GM19467 (cell line): ENCODE measurements around the gene UVSSA.
"Not testable (repeated sequence)": the region's sequence is repeated elsewhere in the genome, so short reads cannot be mapped to it uniquely, and the experiment has no call there.

Source experiments
- ATAC-seq: cut with Tn5 transposase; IDR thresholded peaks from one replicate; pipeline ENCODE4 v1.9.1; 2021; ENCODE audit warnings: mild to moderate bottlenecking, moderate library complexity; ENCODE audit not compliant: unreplicated experiment

The UVSSA gene

GRCh38 chr4:1316537-1317168, 30.4 kb upstream of the UVSSA start:
- ATAC-seq = no peak

- no peak for ATAC-seq
Observed at GRCh38 chr4:1317177-1318045, 29.6 kb upstream of the UVSSA start.

DNA sequence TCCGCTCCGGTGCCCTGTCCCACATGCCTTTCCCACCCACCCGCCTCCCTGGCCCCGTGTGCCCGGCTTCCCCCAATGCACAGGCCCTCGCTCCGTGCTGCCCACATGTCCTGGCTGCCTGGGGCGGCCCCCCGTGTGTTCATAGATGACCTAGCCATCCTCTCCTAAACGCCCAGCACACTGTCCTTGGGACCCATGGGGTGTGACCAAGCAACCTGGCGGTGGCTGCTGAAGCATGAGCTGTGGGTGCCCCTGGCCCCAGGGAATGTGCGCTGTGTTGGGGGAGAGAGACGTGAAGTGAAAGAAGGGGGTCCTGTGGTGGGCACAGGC, 29.0 kb upstream of the UVSSA start:
- no peak for ATAC-seq

- ATAC-seq = no peak
Observed at GRCh38 chr4:1318488-1319213, 28.4 kb upstream of the UVSSA start.

DNA sequence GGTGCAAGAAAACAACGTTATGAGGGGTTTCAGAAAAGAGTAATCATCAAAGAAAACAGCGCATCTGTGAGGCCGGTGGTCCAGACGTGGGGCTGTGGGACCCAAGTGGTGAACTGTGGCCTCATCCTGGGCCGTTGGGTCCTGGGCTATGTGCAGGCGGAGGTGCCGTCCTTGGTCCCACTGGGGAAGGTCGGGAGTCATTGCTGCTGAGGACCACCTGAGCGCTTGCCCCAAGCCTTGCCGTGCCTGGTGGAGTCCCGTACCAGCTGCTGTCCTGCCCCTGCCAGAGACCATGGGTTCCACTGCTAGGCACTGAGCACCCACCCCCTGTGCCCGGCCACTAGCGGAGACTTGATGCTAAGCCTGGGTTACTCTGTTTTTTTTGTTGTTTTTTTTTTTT, 25.5 kb upstream of the UVSSA start:
- no peak for ATAC-seq

DNA sequence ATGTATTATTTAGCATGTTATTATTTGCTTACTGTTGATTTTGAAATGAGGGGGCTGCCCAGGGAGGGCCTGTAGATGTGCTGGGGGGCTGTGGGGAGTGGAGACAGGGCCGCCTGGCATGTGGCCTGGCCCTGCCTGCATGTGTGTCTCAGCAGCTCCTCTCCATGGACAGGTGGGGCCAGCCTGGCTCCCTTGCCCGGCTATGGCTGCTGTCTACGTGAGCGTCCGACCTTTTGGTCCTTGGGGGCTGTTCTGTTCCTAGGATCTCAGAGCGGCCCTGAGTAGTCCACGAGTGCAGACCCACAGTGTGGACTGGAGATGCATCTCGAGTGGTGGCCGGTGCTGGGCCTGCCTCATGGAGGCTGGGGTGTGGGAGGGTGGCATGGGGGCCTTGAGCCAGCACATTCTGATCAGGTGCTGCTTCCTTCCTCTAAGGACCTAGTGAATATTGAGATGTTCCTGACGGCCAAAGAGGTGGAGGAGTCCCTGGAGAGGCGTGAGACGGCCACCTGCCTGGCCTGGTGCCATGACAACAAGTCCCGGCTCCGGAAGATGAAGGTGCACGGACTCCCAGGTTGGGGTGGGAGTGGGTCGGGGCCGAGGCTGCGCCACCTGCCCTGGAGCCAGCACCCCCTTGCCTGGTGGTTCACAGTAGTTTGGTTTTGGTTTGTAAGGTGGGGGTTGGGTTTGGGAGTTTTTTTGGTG, 24.9 kb upstream of the UVSSA start:
- ATAC-seq = no peak

DNA sequence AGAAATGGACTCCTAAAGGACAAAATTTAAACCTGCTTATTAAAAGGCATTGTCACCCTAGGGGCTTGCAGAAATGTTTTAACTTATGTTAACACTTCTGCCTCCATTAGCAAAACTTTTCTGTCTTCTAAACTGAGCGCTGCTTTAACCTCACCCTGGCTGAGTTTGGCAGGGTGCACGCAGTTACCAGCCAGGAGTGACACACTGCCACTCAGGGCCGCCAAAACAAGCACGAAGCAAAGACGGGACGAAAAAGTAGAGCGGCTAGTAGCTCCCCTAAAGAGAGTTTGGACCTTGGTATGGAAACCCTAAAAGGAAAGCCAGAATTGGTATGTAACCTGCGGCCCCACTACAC, 23.8 kb upstream of the UVSSA start:
- no peak for ATAC-seq

GRCh38 chr4:1323635-1324442, 23.2 kb upstream of the UVSSA start:
- no peak for ATAC-seq

GRCh38 chr4:1324443-1325175, 22.4 kb upstream of the UVSSA start:
- ATAC-seq = not testable (repeated sequence)

DNA sequence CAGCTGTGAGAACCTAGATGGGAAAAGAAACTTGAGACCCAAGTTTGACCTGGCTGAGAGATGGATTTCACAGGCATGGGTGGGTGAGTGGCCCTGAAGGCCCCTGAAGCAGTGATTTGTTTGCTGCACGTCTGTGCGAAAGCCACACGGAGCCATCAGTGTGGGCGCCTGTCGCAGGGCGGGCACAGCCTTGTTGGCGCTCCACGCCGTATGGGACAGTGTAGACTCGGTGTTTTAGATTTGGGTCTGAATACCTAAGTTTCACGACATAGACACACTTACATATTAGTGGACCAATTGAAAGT, 21.9 kb upstream of the UVSSA start:
- no peak for ATAC-seq

DNA sequence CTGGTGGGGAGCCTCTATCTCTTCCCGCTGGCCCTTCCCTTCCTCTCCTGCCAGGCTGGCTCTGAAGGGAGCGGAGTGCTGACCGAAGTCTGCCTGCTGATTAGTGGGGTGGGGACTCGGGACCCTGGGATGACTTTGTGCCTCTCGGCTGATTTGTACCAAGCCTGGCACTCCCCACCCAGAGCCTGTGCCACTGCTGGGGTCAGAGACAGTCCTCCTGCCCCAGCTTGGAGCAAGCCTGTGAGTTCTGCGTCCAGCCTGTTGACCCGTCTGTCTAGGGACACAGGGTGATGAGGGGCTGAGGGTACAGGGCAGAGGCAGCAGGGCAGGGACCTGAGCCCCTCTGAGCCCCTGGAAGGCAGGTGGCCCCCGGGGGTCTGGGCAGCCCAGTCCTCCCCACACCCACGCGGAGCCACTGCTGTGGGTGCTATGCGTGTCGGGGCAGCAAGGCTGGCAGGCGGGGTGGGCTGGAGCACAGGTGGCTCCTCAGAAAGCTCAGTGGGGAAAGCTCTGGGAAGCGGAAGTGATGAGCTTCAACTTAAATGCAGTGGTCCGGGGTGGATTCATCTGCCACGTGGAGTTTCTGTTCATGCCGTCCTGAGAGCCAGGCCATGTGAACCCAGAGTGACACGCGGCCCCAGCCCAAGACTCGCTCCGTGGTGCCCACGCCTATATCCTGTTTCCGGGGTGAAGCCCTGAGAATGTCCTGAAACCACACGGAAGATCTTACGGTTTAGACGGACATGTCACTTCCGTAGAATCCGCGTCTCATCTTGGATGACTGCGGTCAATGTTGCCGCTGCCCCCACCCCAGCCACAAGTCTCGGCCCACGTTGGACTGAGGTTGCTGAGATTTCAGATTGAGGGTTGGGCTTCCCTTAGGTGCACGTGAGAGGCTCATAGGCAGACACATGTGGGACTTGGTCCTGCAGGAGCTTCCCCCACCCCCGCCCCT, 21.1 kb upstream of the UVSSA start:
- no peak for ATAC-seq

DNA sequence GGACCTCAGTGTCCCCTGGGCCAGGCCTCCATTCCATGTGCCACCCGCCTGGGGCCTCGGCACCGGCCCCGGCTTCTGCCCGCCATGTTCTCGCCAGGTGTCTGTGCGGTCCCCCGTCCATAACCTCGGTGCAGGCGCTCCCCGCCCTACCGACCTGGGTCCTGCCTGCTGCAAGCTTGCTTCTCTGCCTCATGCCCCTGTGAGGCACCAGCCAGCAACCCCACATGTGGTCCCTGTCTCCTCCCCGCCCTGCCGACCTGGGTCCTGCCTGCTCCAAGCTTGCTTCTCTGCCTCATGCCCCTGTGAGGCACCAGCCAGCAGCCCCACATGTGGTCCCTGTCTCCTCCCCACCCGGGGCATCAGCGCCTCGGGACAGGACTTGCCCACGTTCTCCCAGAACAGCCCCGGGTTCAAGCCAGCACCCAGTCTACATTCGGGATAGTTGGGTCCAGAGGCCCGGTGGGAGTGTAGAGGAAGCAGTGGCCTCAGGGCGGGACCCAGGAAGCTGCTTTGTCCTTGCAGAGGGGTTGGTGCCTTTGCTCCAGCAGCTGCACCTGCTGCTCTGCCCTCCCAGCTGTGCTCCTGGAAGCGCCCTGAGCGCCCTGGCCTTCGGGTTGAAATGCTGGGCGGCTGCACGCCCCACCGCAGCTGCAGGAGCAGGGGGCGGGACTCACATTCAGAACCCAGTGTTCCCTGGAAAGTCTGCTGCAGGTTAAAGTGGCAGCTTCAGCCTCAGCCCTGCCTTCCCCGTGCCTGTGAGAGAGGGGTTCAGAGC, 20.1 kb upstream of the UVSSA start:
- ATAC-seq = no peak

DNA sequence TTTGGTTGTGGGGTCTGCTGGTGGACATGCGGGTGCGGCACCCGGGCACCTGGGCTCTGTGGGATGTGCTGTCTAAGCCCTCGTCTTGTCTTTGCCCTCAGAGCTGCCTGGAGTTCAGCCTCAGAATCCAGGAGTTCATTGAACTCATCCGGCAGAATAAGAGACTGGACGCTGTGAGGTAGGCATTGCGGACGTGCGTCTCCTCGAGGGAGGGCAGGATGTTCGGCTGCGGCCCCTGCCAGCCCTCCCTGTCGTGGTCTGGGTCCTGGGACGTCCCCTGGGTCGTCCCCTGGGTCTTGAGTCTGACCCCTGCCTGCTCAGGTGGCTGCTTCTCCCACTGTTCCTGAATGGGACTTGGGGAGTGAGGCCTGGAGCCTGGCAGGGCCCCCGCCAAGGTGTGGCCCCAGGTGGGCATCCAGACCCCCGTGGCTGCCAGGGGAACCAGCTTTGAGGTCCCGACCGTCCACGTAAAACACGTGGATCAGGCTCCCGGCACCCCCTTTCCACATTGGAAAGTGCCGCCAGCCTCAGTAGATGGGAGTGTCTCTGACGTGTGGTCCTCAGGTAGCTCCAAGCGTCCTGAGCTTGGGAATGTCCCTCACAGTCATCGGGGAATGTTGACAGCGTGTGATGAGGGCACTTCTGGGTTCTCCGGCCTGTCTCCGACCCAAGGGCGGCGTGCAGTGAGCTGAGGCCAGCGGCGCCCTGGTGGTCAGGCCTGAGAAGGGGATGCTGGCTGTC, 19.3 kb upstream of the UVSSA start:
- ATAC-seq = no peak

DNA sequence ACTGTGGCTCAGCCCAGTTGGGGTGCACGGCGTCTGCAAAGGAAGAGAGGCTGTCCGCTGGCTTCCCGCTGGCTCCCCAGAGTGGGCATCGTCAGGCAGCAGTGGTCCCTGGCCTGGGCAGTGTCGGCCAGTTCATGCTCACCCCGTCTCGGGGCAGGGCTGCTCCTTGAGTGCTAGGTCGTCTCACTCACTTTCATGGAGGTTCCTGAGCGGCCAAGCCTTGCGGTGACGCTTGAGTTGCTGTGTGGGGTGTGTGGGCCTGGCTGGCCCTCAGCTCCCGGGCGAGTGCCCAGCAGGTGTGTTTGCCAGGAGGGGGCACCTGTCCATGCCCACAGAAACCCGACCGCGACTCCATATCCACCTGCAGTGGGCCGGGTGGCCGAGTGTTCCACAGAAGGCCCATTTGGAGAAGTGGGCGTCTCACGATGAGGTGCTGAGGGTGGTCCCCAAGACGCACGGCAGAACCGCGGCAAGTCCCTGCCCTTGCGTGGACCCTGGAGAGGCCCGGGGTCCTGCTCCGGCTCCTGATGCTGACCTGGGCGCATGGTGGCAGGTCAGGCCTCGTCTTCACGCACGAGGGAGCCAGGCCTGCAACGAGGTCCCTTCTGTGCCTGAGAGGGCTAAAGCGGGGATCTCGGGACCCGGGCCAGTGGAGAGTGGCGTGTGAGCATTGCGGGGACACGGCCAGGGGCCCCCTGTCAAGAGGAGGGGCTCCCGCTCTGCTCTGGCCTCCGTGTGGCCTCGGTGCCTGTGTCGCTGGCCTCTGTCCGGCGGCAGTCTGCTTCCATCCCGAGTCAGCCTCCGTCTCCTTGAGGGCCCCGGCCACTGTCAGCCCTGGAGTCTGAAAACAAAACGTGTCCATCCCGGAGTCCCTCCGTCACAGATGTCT, 18.5 kb upstream of the UVSSA start:
- ATAC-seq = no peak

GRCh38 chr4:1329408-1330371, 17.3 kb upstream of the UVSSA start:
- ATAC-seq = no peak
